ENCODE data around the gene CHP1. TPM values are rescaled to one million over a fixed set of nuclear protein-coding genes. Genes with fewer than 3 reads are reported as not detected.
"Not testable (repeated sequence)": the region's sequence is repeated elsewhere in the genome, so short reads cannot be mapped to it uniquely, and the experiment has no call there.

The CHP1 gene
- total and polyA plus RNA-seq, 9 of the 15 experiments (the other 6 are each of a cell fraction or from before 2014, with no cell fraction given) = 31.7 to 83.4 (median 67.6) TPM

DNA sequence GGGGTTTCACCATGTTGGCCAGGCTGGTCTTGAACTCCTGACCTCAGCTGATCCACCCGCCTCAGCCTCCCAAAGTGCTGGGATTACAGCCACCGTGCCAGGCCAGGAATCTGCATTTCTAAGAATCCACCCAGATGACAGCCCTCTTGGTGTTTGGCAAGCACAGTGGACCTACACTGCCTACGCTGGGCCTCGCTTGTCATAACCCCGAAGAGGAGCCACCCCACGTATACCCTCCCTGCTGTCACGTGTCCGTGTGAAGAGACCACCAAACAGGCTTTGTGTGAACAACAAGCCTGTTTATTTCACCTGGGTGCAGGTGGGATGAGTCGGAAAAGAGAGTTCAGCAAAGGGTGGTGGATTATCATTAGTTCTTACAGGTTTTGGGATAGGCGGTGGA, 51.4 kb downstream of the CHP1 start:
- H2AFZ ChIP-seq (ENCODE audit: low read depth, low read length); in situ Hi-C loops (cut with MboI); H3K4me2 ChIP-seq (ENCODE audit: insufficient read depth, low read length); CTCF ChIA-PET (ENCODE audit: low intra/inter-chr PET ratio); H3K4me3 ChIP-seq; H3K9me1 ChIP-seq (ENCODE audit: control insufficient read depth, insufficient read depth, low read length); FAIRE-seq; H3K9me3 ChIP-seq (replicated peaks; ENCODE audit: control insufficient read depth, insufficient read depth, low read depth, low read length); BruUV-seq (replicated peaks); H3K27ac ChIP-seq (ENCODE audit: extremely low read depth, low read depth, low read length); DNase-seq (ENCODE audit: extremely low read depth in 1 of 4, low spot score in 3 of 4); H4K20me1 ChIP-seq (replicated peaks; ENCODE audit: control insufficient read depth, insufficient read depth, low read length); H3K27me3 ChIP-seq (ENCODE audit: control insufficient read depth in 2 of 2, insufficient read depth in 2 of 2, low read length in 2 of 2); ATAC-seq: not testable (repeated sequence)
- peaks cover 54% of the 10 kb centered on the region for H3K36me3 ChIP-seq (ENCODE audit: control insufficient read depth, insufficient read depth, low read length)
- 0 out of 2 replicates have a peak, but pooled peaks have one; percentile 14 for TF ChIP-seq POLR2A (conservative IDR thresholded peaks at IDR 0.05)
- H3K4me1 ChIP-seq (replicated peaks in 1 of 2; ENCODE audit: control insufficient read depth in 2 of 2, insufficient read depth in 2 of 2, low read length in 2 of 2) = peaks cover 8 to 12% of the 10 kb centered on the region in 2 experiments; a peak in 4 of 5 replicates
- H3K79me2 ChIP-seq (ENCODE audit: control insufficient read depth, insufficient read depth, low read length) = peaks cover 40% of the 10 kb centered on the region
- peak overlapping the region in 1 of 2 experiments; percentile 69; a peak in 1 of 4 replicates for H3K9ac ChIP-seq (ENCODE audit: insufficient read depth in 1 of 2, low read depth in 2 of 2, low read length in 2 of 2)
- POLR2A ChIA-PET = interaction anchor here (0.7 to 1.5 kb wide), 3 partner anchors 13 to 23 kb away, joined by 3 to 5 read pairs (median 3); no protein-coding TSS in a partner anchor
- 95% methylated on average over 10 of the region's 10 CpGs for WGBS (ENCODE audit: insufficient coverage, low coverage, missing lambda C conversion rate)
- intact Hi-C loops (cut with micrococcal nuclease) = loop anchor here (5.0 kb wide), 1 partner anchor 50 kb away; the partner anchor contains the start of genes NUSAP1 and OIP5

DNA sequence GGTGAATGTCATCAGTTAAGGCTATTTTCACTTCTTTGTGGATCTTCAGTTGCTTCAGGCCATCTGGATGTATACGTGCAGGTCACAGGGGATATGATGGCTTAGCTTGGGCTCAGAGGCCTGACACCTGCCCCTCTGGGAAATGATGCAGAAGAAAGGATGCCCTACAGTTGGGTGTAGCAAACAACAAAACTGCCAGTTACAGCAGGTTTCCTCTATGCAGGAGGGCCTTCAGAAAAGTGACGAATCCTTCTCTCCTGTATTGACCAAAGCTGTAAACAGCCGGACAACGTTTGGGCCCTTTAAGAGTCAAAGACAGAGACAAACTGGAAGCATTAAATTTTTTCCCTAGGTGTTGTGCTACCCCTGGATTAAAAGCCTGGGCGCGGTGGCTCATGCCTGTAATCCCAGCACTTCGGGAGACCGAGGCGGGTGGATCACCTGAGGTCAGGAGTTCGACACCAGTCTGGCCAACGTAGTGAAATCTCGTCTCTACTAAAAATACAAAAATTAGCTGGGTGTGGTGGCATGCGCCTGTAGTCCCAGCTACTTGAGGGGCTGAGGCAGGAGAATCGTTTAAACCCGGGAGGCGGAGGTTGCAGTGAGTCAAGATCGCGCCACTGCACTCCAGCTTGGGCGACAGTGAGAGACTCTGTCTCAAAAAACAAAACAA, 52.0 kb downstream of the CHP1 start:
- Histone ChIP-seq H2AFZ (ENCODE audit: low read depth, low read length) (peak overlapping the region; percentile 94), H3K79me2 (ENCODE audit: control insufficient read depth, insufficient read depth, low read length) (peaks cover 45% of the 10 kb centered on the region), H3K4me3 (peak overlapping the region; percentile 87; the same call in 1 of the 2 replicates), H3K27ac (ENCODE audit: extremely low read depth, low read depth, low read length) (peak overlapping the region; percentile 98), H3K4me2 (ENCODE audit: insufficient read depth, low read length) (peak overlapping the region; percentile 94), H3K4me1 (replicated peaks in 1 of 2; ENCODE audit: control insufficient read depth in 2 of 2, insufficient read depth in 2 of 2, low read length in 2 of 2) (peaks cover 8 to 12% of the 10 kb centered on the region in 2 experiments; a peak in 4 of 5 replicates), H3K9ac (ENCODE audit: insufficient read depth in 1 of 2, low read depth in 2 of 2, low read length in 2 of 2) (peak overlapping the region; percentile 80 to 98), H3K36me3 (ENCODE audit: control insufficient read depth, insufficient read depth, low read length) (peaks cover 56% of the 10 kb centered on the region)
- intact Hi-C loops (cut with micrococcal nuclease) = loop anchor here (5.0 kb wide), 1 partner anchor 49 kb away; the partner anchor contains the start of genes NUSAP1 and OIP5
- 23% methylated on average over 19 of the region's 19 CpGs for WGBS (ENCODE audit: insufficient coverage, low coverage, missing lambda C conversion rate)
- FAIRE-seq; DNase-seq (ENCODE audit: extremely low read depth in 1 of 4, low spot score in 3 of 4); in situ Hi-C loops (cut with MboI); H3K27me3 ChIP-seq (ENCODE audit: control insufficient read depth in 2 of 2, insufficient read depth in 2 of 2, low read length in 2 of 2); H4K20me1 ChIP-seq (replicated peaks; ENCODE audit: control insufficient read depth, insufficient read depth, low read length); H3K9me1 ChIP-seq (ENCODE audit: control insufficient read depth, insufficient read depth, low read length); CTCF ChIA-PET (ENCODE audit: low intra/inter-chr PET ratio); ATAC-seq; H3K9me3 ChIP-seq (replicated peaks; ENCODE audit: control insufficient read depth, insufficient read depth, low read depth, low read length): not testable (repeated sequence)
- BruUV-seq (replicated peaks) = TSS peak; percentile 97
- POLR2A ChIA-PET = interaction anchor here (0.6 to 2.1 kb wide), 15 partner anchors 9 to 1635 kb away, joined by 3 to 9 read pairs (median 3); partner anchors contain the start of genes CCDC32, NUSAP1 and OIP5
- peak; percentile 61 for TF ChIP-seq PHF20 (IDR thresholded peaks at IDR 0.05; ENCODE audit: partially characterized antibody)
- TF ChIP-seq BRD4 (IDR thresholded peaks at IDR 0.05) = 0 out of 2 replicates have a peak, but pooled peaks have one; percentile 8
- TF ChIP-seq ZNF668 (CRISPR knock-in tag; IDR thresholded peaks at IDR 0.05) = 0 out of 2 replicates have a peak, but pooled peaks have one; percentile 35
- TF ChIP-seq THRAP3 (IDR thresholded peaks at IDR 0.05; ENCODE audit: borderline replicate concordance) = 0 out of 2 replicates have a peak, but pooled peaks have one; percentile 29
- peak; percentile 74 for TF ChIP-seq BRD9 (IDR thresholded peaks at IDR 0.05; ENCODE audit: low read depth, partially characterized antibody)
- TF ChIP-seq, protein P1, sequence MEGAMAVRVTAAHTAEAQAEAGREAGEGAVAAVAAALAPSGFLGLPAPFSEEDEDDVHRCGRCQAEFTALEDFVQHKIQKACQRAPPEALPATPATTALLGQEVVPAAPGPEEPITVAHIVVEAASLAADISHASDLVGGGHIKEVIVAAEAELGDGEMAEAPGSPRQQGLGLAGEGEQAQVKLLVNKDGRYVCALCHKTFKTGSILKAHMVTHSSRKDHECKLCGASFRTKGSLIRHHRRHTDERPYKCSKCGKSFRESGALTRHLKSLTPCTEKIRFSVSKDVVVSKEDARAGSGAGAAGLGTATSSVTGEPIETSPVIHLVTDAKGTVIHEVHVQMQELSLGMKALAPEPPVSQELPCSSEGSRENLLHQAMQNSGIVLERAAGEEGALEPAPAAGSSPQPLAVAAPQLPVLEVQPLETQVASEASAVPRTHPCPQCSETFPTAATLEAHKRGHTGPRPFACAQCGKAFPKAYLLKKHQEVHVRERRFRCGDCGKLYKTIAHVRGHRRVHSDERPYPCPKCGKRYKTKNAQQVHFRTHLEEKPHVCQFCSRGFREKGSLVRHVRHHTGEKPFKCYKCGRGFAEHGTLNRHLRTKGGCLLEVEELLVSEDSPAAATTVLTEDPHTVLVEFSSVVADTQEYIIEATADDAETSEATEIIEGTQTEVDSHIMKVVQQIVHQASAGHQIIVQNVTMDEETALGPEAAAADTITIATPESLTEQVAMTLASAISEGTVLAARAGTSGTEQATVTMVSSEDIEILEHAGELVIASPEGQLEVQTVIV (CRISPR knock-in tag; IDR thresholded peaks at IDR 0.05; ENCODE audit: borderline replicate concordance) = 0 out of 2 replicates have a peak, but pooled peaks have one; percentile 33
- peak in 1 of 2 experiments; percentile 16; a peak in 1 of 4 replicates for TF ChIP-seq ARNT (IDR thresholded peaks at IDR 0.05)
- TF ChIP-seq CC2D1A (IDR thresholded peaks at IDR 0.05) = peak; percentile 51; the same call in 1 of the 2 replicates
- peak; percentile 39; the same call in 1 of the 2 replicates for TF ChIP-seq FOXJ2 (tag; IDR thresholded peaks at IDR 0.05)
- TF ChIP-seq MEF2D (tag; conservative IDR thresholded peaks at IDR 0.05; ENCODE audit: low read depth) = 0 out of 2 replicates have a peak, but pooled peaks have one; percentile 42

Measured in K562 (cell line).